ENCODE data around the gene FKBP1A.

GRCh38 chr20:1441133-1441532 lies 48.3 kb upstream of the FKBP1A start:
- TF ChIP-seq, protein P1, sequence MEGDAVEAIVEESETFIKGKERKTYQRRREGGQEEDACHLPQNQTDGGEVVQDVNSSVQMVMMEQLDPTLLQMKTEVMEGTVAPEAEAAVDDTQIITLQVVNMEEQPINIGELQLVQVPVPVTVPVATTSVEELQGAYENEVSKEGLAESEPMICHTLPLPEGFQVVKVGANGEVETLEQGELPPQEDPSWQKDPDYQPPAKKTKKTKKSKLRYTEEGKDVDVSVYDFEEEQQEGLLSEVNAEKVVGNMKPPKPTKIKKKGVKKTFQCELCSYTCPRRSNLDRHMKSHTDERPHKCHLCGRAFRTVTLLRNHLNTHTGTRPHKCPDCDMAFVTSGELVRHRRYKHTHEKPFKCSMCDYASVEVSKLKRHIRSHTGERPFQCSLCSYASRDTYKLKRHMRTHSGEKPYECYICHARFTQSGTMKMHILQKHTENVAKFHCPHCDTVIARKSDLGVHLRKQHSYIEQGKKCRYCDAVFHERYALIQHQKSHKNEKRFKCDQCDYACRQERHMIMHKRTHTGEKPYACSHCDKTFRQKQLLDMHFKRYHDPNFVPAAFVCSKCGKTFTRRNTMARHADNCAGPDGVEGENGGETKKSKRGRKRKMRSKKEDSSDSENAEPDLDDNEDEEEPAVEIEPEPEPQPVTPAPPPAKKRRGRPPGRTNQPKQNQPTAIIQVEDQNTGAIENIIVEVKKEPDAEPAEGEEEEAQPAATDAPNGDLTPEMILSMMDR (IDR thresholded peaks at IDR 0.05): no peak
- TF ChIP-seq EP300 (IDR thresholded peaks at IDR 0.05; ENCODE audit: borderline replicate concordance in 1 of 2, low read depth in 1 of 2, low read length in 1 of 2): no peak
- TF ChIP-seq FOSL2 (IDR thresholded peaks at IDR 0.05; ENCODE audit: borderline replicate concordance, low read depth): no peak
- TF ChIP-seq RCOR1 (IDR thresholded peaks at IDR 0.05; ENCODE audit: low read length): no peak
- TF ChIP-seq POLR2AphosphoS5 (IDR thresholded peaks at IDR 0.05; ENCODE audit: low read depth, low read length): no peak
- TF ChIP-seq REST (IDR thresholded peaks at IDR 0.05; ENCODE audit: low read depth, low read length): no peak

All from SK-N-SH (cell line).